Measurements from ENCODE around the gene ZNF345. TPM values are rescaled to one million over a fixed set of nuclear protein-coding genes. Genes with fewer than 3 reads are reported as not detected.

ZNF345 gene
- total and polyA plus RNA-seq, 2 of the 8 experiments (the other 6 are each of a cell fraction or from before 2014, with no cell fraction given): 3.2 to 5.1 TPM

- TF ChIP-seq, protein P1, sequence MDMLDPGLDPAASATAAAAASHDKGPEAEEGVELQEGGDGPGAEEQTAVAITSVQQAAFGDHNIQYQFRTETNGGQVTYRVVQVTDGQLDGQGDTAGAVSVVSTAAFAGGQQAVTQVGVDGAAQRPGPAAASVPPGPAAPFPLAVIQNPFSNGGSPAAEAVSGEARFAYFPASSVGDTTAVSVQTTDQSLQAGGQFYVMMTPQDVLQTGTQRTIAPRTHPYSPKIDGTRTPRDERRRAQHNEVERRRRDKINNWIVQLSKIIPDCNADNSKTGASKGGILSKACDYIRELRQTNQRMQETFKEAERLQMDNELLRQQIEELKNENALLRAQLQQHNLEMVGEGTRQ (IDR thresholded peaks at IDR 0.05; ENCODE audit: low read length): no peak
- TF ChIP-seq SP4 (IDR thresholded peaks at IDR 0.05; ENCODE audit: low read length) (no peak), EP300 (IDR thresholded peaks at IDR 0.05; ENCODE audit: borderline replicate concordance in 1 of 2, low read depth in 2 of 2, low read length in 2 of 2) (no peak), SIX5 (IDR thresholded peaks at IDR 0.05; ENCODE audit: low read depth, low read length) (no peak), SIN3A (conservative IDR thresholded peaks at IDR 0.05 in 1 of 2, IDR thresholded peaks at IDR 0.05 in 1 of 2; ENCODE audit: low read depth in 1 of 2, low read length in 2 of 2) (no peak)
These were observed 17.2 kb upstream of the ZNF345 start (continued) for GRCh38 chr19:36833430-36833829.

All from H1 (cell line).